HepG2 (cell line): ENCODE data around the gene MLX. TPM values are rescaled to one million over a fixed set of nuclear protein-coding genes. Genes with fewer than 3 reads are reported as not detected.
A peak's percentile ranks its signal among the peaks of the same experiment; 100 is the strongest.

Source experiments
- ATAC-seq: fragments of 200-7000 bp; cut with Tn5 transposase; 3 replicates; pipeline ENCODE4 v1.9.1; 2020; ENCODE audit warnings: mild to moderate bottlenecking, moderate library complexity
- BruUV-seq: library from RNA; stranded (reverse); fragments of 400-500 nt; replicated peaks from 2 replicates; lab custom pipeline; 2021; lab: Mats Ljungman, UMichigan
- CTCF ChIA-PET: fragments of 300-600 bp; formaldehyde crosslinking; extraction: SDS; loops from one replicate; lab custom pipeline; 2021; ENCODE audit warnings: low total read pairs, inconsistent platforms, low intra/inter-chr PET ratio; lab: Yijun Ruan, JAX
- POLR2A ChIA-PET: fragments of 350-600 bp; sonication (Branson Sonifier 250); formaldehyde crosslinking; loops from one replicate; lab custom pipeline; 2020; ENCODE audit warnings: antibody characterized with exemption, inconsistent platforms; lab: Yijun Ruan, JAX
- DNase-seq: peaks from one replicate; pipeline ENCODE4 v3.0.0-alpha.2; 2015; ENCODE audit warnings: low spot score
- FAIRE-seq: peaks from 3 replicates; lab custom pipeline; 2011; peaks lifted over from hg19 to GRCh38; lab: Jason Lieb, UNC
- H2AFZ ChIP-seq: one replicate; pipeline ENCODE4 v1.6.1; 2011; ENCODE audit warnings: low read length, inconsistent platforms
- H3K27ac ChIP-seq: fragments of 300-600 bp; 3 replicates; pipeline ENCODE4 v1.8.0; 2011; ENCODE audit warnings: mixed run types, mild to moderate bottlenecking, mixed read lengths, low read length, inconsistent platforms; ENCODE audit not compliant: insufficient read depth; ENCODE audit errors: extremely low read length
- H3K27me3 ChIP-seq, 2 experiments: fragments of 200-600 bp in 1 of 2; 2 replicates in 1 of 2; 3 replicates in 1 of 2; pipeline versions ENCODE4 v1.6.0 to v1.8.0; 2011; ENCODE audit warnings: low read length in 2 of 2, mild to moderate bottlenecking in 2 of 2, moderate library complexity in 2 of 2, inconsistent platforms in 1 of 2; ENCODE audit not compliant: insufficient read depth in 2 of 2, control insufficient read depth in 1 of 2
- H3K36me3 ChIP-seq, 2 experiments: fragments of 200-600 bp in 1 of 2; replicated peaks in 1 of 2; 2 replicates in 1 of 2; 3 replicates in 1 of 2; pipeline versions ENCODE4 v1.5.1 to v1.8.0; 2011; ENCODE audit warnings: low read length in 2 of 2, inconsistent platforms in 1 of 2; ENCODE audit not compliant: insufficient read depth in 2 of 2, control insufficient read depth in 1 of 2
- H3K4me1 ChIP-seq: 2 replicates; pipeline ENCODE4 v1.5.1; 2012; ENCODE audit warnings: low read length, inconsistent platforms; ENCODE audit not compliant: insufficient read depth
- H3K4me2 ChIP-seq: 2 replicates; pipeline ENCODE4 v1.6.0; 2011; ENCODE audit warnings: low read depth, low read length, inconsistent platforms
- H3K4me3 ChIP-seq, 3 experiments: fragments of 200-600 bp in 1 of 3; sonication (generic), shearing (Covaris generic) in 1 of 3; replicated peaks in 1 of 3; 2 replicates each; pipeline ENCODE4 v1.5.1; 2011 to 2016; ENCODE audit warnings: low read length in 3 of 3, inconsistent platforms in 2 of 3, low read depth in 2 of 3, mild to moderate bottlenecking in 2 of 3, control low read depth in 1 of 3, mixed read lengths in 1 of 3; ENCODE audit not compliant: insufficient read depth in 1 of 3
- H3K79me2 ChIP-seq: one replicate; pipeline ENCODE4 v1.6.1; 2011; ENCODE audit warnings: low read length, inconsistent platforms; ENCODE audit not compliant: insufficient read depth
- H3K9ac ChIP-seq: 2 replicates; pipeline ENCODE4 v1.6.0; 2011; ENCODE audit warnings: mild to moderate bottlenecking, low read depth, low read length, inconsistent platforms; ENCODE audit not compliant: insufficient read depth
- H3K9me3 ChIP-seq: 2 replicates; pipeline ENCODE4 v1.5.1; 2012; ENCODE audit warnings: mild to moderate bottlenecking, low read length
- H4K20me1 ChIP-seq: 2 replicates; pipeline ENCODE4 v1.6.0; 2011; ENCODE audit warnings: inconsistent platforms, mild to moderate bottlenecking, low read length, moderate library complexity; ENCODE audit not compliant: insufficient read depth
- BHLHE40 ChIP-seq: IDR thresholded peaks from 2 replicates; pipeline ENCODE4 v1.6.1; 2011; ENCODE audit warnings: low read length, improper control_type of control experiment
- ETS1 ChIP-seq: sonication (generic); formaldehyde crosslinking; IDR thresholded peaks from 2 replicates; pipeline ENCODE4 v1.4.0; 2020; ENCODE audit warnings: missing genetic modification reagents
- HMGXB3 ChIP-seq: sonication (generic); formaldehyde crosslinking; IDR thresholded peaks from 2 replicates; pipeline ENCODE4 v1.4.0; 2020; ENCODE audit warnings: missing genetic modification reagents, borderline replicate concordance
- KDM3A ChIP-seq: IDR thresholded peaks from 2 replicates; pipeline ENCODE4 v1.6.1; 2018; ENCODE audit warnings: low read depth, missing compliant biosample characterization
- MLX ChIP-seq: IDR thresholded peaks from 2 replicates; pipeline ENCODE4 v1.6.1; 2016
- PCBP2 ChIP-seq: fragments of 200-400 bp; formaldehyde crosslinking; optimal IDR thresholded peaks from 2 replicates; pipeline ENCODE3; 2018; ENCODE audit warnings: low read length, low read depth; ENCODE audit not compliant: poor library complexity, severe bottlenecking
- TAF1 ChIP-seq: sonication (generic); formaldehyde crosslinking; IDR thresholded peaks from 2 replicates; pipeline ENCODE4 v1.4.0; 2020; ENCODE audit warnings: missing genetic modification reagents
- ZNF251 ChIP-seq: sonication (generic); formaldehyde crosslinking; IDR thresholded peaks from 2 replicates; pipeline ENCODE4 v1.9.0; 2021; ENCODE audit warnings: mild to moderate bottlenecking, missing genetic modification reagents
- ZNF276 ChIP-seq: sonication (generic); formaldehyde crosslinking; IDR thresholded peaks from 2 replicates; pipeline ENCODE4 v1.4.0; 2020; ENCODE audit warnings: mild to moderate bottlenecking, low read depth, missing genetic modification reagents
- ZNF30 ChIP-seq: sonication (generic); formaldehyde crosslinking; IDR thresholded peaks from 2 replicates; pipeline ENCODE4 v1.5.0; 2020; ENCODE audit warnings: mild to moderate bottlenecking, missing genetic modification reagents
- ZNF512 ChIP-seq: sonication (generic); formaldehyde crosslinking; IDR thresholded peaks from 2 replicates; pipeline ENCODE4 v1.4.0; 2020; ENCODE audit warnings: mild to moderate bottlenecking, missing genetic modification reagents
- ZSCAN30 ChIP-seq: sonication (generic); formaldehyde crosslinking; IDR thresholded peaks from 2 replicates; pipeline ENCODE4 v1.5.0; 2020; ENCODE audit warnings: mild to moderate bottlenecking, missing genetic modification reagents
- WGBS: methylation state at CpG from one replicate; pipeline ENCODE4 v1.1.6; 2017; ENCODE audit warnings: low lambda C conversion rate; 5-methylcytosine and 5-hydroxymethylcytosine counted together
- in situ Hi-C: cut with HindIII; loops from 2 replicates; pipeline ENCODE4 v1.10.0; 2017; ENCODE audit warnings: low pct_unique_long_range_greater_than_20kb; ENCODE audit not compliant: extremely low pct_ligation_motif_present
- intact Hi-C: fragments of 100-400 bp; cut with micrococcal nuclease; formaldehyde crosslinking; loops from one replicate; pipeline ENCODE4 v1.10.0; 2022; ENCODE audit not compliant: unreplicated experiment
- polyA plus RNA-seq, 8 experiments: library from polyadenylated mRNA; depleted of rRNA in 3 of 8; stranded (reverse) in 7 of 8; unstranded in 1 of 8; fragments of >200 nt; fragmentation: Illumina TruSeq in 4 of 8; extraction: Trizol in 4 of 8; gene quantifications; 2 replicates each; pipeline versions ENCODE4 v1.2.1 to v1.2.3, GENCODE V29; 2011 to 2016; ENCODE audit warnings: low read depth in 4 of 8, missing spikeins in 1 of 8, mixed read lengths in 1 of 8; ENCODE audit not compliant: insufficient read depth in 1 of 8
- total RNA-seq, 5 experiments: library from RNA; depleted of rRNA; stranded (reverse); fragments of >200 nt; fragmentation: Illumina TruSeq; extraction: Trizol; gene quantifications; 2 replicates each; pipeline ENCODE4 v1.2.3, GENCODE V29; 2016; ENCODE audit warnings: low read depth in 1 of 5

The MLX gene
- total and polyA plus RNA-seq, 2 of the 13 experiments (the other 11 are each of a cell fraction or from before 2014, with no cell fraction given): 38.9 to 74.4 TPM

GRCh38 chr17:42562388-42563142 is 4.3 kb upstream of the MLX start:
- Histone ChIP-seq H3K4me1 (peaks cover 55% of the 10 kb centered on the region), H3K4me3 (peak overlapping the region; percentile 66 to 91 (median 79)), H3K4me2 (peak overlapping the region; percentile 82), H2AFZ (no peak overlapping the region), H3K36me3 (peaks cover 14 to 25% of the 10 kb centered on the region in 2 experiments), H3K9ac (peak overlapping the region; percentile 94), H3K79me2 (peaks cover 32% of the 10 kb centered on the region), H3K27me3 (no peaks in the 10 kb centered on the region; a peak in 1 of 5 replicates), H3K9me3 (no peaks in the 10 kb centered on the region), H4K20me1 (no peaks in the 10 kb centered on the region), H3K27ac (peak overlapping the region; percentile 91)
- ChIA-PET CTCF (interaction anchor here (1.1 kb wide), 1 partner anchor 15 kb away, joined by 3 read pairs; the partner anchor contains the start of gene PSMC3IP), POLR2A (interaction anchor here (1.0 to 8.5 kb wide), 12 partner anchors 9 to 250 kb away, joined by 3 to 128 read pairs (median 13); partner anchors contain the start of genes HSD17B1, NAGLU, PLEKHH3 and PSMC3IP)
- in situ Hi-C loops: no loop called here
- TSS peak; percentile 68 for BruUV-seq
- FAIRE-seq (no peak), ATAC-seq (peak; percentile 29), DNase-seq (peak; percentile 54)
- under 1% methylated on average over 25 of the region's 48 CpGs for WGBS
- intact Hi-C loops: no loop called here
- TF ChIP-seq ZNF251 (no peak), BHLHE40 (peak; percentile 45), ZNF30 (CRISPR knock-in tag) (0 out of 2 replicates have a peak, but pooled peaks have one; percentile 56), KDM3A (no peak), TAF1 (CRISPR knock-in tag) (peak; percentile 33; the same call in 1 of the 2 replicates), ZSCAN30 (CRISPR knock-in tag) (0 out of 2 replicates have a peak, but pooled peaks have one; percentile 73), PCBP2 (no peak), ZNF276 (CRISPR knock-in tag) (0 out of 2 replicates have a peak, but pooled peaks have one; percentile 24), MLX (CRISPR knock-in tag) (no peak), ZNF512 (CRISPR knock-in tag) (0 out of 2 replicates have a peak, but pooled peaks have one; percentile 15), ETS1 (CRISPR knock-in tag) (0 out of 2 replicates have a peak, but pooled peaks have one; percentile 19), HMGXB3 (CRISPR knock-in tag) (0 out of 2 replicates have a peak, but pooled peaks have one; percentile 10)
